NCI-H1930 (cell line): ENCODE results near the gene SPART.

ENCODE experiments used
- DNase-seq, 2 experiments: peaks; one replicate each; lab custom pipeline; 2025; lab: John Stamatoyannopoulos, UW

SPART gene

GRCh38 chr13:36346222-36347083, at the start of gene SPART:
Gene SPART (minus strand): TSS chr13:36346394. CDS start chr13:36335830, 10,564 bp downstream.
- peak; percentile 84 to 94 for DNase-seq

GRCh38 chr13:36395280-36395679, 49.1 kb upstream of the SPART start:
- DNase-seq: no peak

- no peak for DNase-seq
Observed at GRCh38 chr13:36385489-36385888, 39.3 kb upstream of the SPART start.

- DNase-seq: no peak
Observed at GRCh38 chr13:36382030-36382429, 35.8 kb upstream of the SPART start.

- no peak for DNase-seq
Observed at GRCh38 chr13:36377826-36378468, 31.8 kb upstream of the SPART start.

- no peak for DNase-seq
Observed at GRCh38 chr13:36374063-36374462, 27.9 kb upstream of the SPART start.

- no peak for DNase-seq
Observed at GRCh38 chr13:36371185-36371584, 25.0 kb upstream of the SPART start.

- no peak for DNase-seq
Observed at GRCh38 chr13:36370108-36370429, 23.9 kb upstream of the SPART start.

GRCh38 chr13:36369268-36370107, 23.3 kb upstream of the SPART start:
- DNase-seq: no peak

- no peak for DNase-seq
Observed at GRCh38 chr13:36366031-36366430, 19.8 kb upstream of the SPART start.

GRCh38 chr13:36363366-36363863, 17.2 kb upstream of the SPART start:
- DNase-seq: no peak

- DNase-seq: no peak
Observed at GRCh38 chr13:36362914-36363313, 16.7 kb upstream of the SPART start.

- DNase-seq: no peak
Observed at GRCh38 chr13:36362251-36362650, 16.1 kb upstream of the SPART start.

- DNase-seq: no peak
Observed at GRCh38 chr13:36360903-36361302, 14.7 kb upstream of the SPART start.

GRCh38 chr13:36359301-36359950, 13.2 kb upstream of the SPART start:
- no peak for DNase-seq

- DNase-seq: no peak
Observed at GRCh38 chr13:36358175-36358718, 12.1 kb upstream of the SPART start.

- no peak for DNase-seq
Observed at GRCh38 chr13:36357692-36358091, 11.5 kb upstream of the SPART start.

- no peak for DNase-seq
Observed at GRCh38 chr13:36357231-36357630, 11.0 kb upstream of the SPART start.

GRCh38 chr13:36356058-36356457, 9.9 kb upstream of the SPART start:
- no peak for DNase-seq

GRCh38 chr13:36355632-36356031, 9.4 kb upstream of the SPART start:
- DNase-seq: no peak

- DNase-seq: no peak
Observed at GRCh38 chr13:36354842-36355623, 8.8 kb upstream of the SPART start.
